WTC11 (cell line): ENCODE data around the gene RAC2. TPM values are rescaled to one million over a fixed set of nuclear protein-coding genes. Genes with fewer than 3 reads are reported as not detected.

ENCODE experiments used
- ATAC-seq: fragments of 200-7000 bp; cut with Tn5 transposase; 2 replicates; pipeline ENCODE4 v1.10.0; 2021; ENCODE audit warnings: mild to moderate bottlenecking, moderate library complexity
- CTCF ChIA-PET: fragments of 300-600 bp; sonication (Branson Sonifier 250); formaldehyde crosslinking; loops from one replicate; lab custom pipeline; 2021; ENCODE audit warnings: antibody characterized with exemption; lab: Charles Lee
- POLR2A ChIA-PET: fragments of 350-600 bp; sonication (Branson Sonifier 250); formaldehyde crosslinking; loops from one replicate; lab custom pipeline; 2021; ENCODE audit warnings: antibody characterized with exemption; lab: Charles Lee
- DNase-seq: peaks from one replicate; pipeline ENCODE4 v3.0.0; 2021; ENCODE audit warnings: low spot score
- H3K27ac Mint-ChIP-seq: 2 replicates; pipeline ENCODE4 v1.8.0; 2021; ENCODE audit warnings: mixed read lengths
- H3K27me3 Mint-ChIP-seq: 2 replicates; pipeline ENCODE4 v1.8.0; 2021; ENCODE audit warnings: low read depth, mild to moderate bottlenecking, moderate library complexity, mixed read lengths
- H3K36me3 Mint-ChIP-seq: 2 replicates; pipeline ENCODE4 v1.8.0; 2021; ENCODE audit warnings: mixed read lengths
- H3K4me1 Mint-ChIP-seq: 2 replicates; pipeline ENCODE4 v1.8.0; 2022; ENCODE audit warnings: mixed read lengths
- H3K4me3 Mint-ChIP-seq: 2 replicates; pipeline ENCODE4 v1.8.0; 2021; ENCODE audit warnings: mild to moderate bottlenecking, moderate library complexity, mixed read lengths
- H3K9me3 Mint-ChIP-seq: 2 replicates; pipeline ENCODE4 v1.8.0; 2021; ENCODE audit warnings: mixed read lengths
- CREB1 ChIP-seq: sonication (generic); formaldehyde crosslinking; IDR thresholded peaks from 2 replicates; pipeline ENCODE4 v1.8.0; 2023; ENCODE audit warnings: mild to moderate bottlenecking, missing genetic modification reagents
- ETV6 ChIP-seq: sonication (generic); formaldehyde crosslinking; IDR thresholded peaks from 2 replicates; pipeline ENCODE4 v1.8.1; 2022; ENCODE audit warnings: mild to moderate bottlenecking, missing genetic modification reagents
- FOXJ3 ChIP-seq: sonication (generic); formaldehyde crosslinking; IDR thresholded peaks from 2 replicates; pipeline ENCODE4 v1.9.0; 2021; ENCODE audit warnings: missing genetic modification reagents, mild to moderate bottlenecking, borderline replicate concordance
- GRHL2 ChIP-seq: fragments of 250-450 bp; sonication (Bioruptor Pico); IDR thresholded peaks from 2 replicates; pipeline ENCODE4 v1.8.0; 2022; ENCODE audit warnings: mild to moderate bottlenecking, moderate library complexity; ENCODE audit not compliant: insufficient replicate concordance, severe bottlenecking
- MYBL2 ChIP-seq: sonication (generic); formaldehyde crosslinking; IDR thresholded peaks from 2 replicates; pipeline ENCODE4 v1.8.1; 2023; ENCODE audit warnings: mild to moderate bottlenecking, moderate library complexity, missing genetic modification reagents
- NFYB ChIP-seq: sonication (generic); formaldehyde crosslinking; conservative IDR thresholded peaks from 2 replicates; pipeline ENCODE4 v1.8.0; 2022; ENCODE audit warnings: low read depth, missing genetic modification reagents
- TEAD1 ChIP-seq: sonication (generic); formaldehyde crosslinking; IDR thresholded peaks from 2 replicates; pipeline ENCODE4 v1.8.0; 2022; ENCODE audit warnings: mild to moderate bottlenecking, missing genetic modification reagents
- TP53 ChIP-seq: sonication (generic); formaldehyde crosslinking; IDR thresholded peaks from 2 replicates; pipeline ENCODE4 v1.8.1; 2023; ENCODE audit warnings: mild to moderate bottlenecking, missing genetic modification reagents
- ZBTB21 ChIP-seq: sonication (generic); formaldehyde crosslinking; IDR thresholded peaks from 2 replicates; pipeline ENCODE4 v1.8.1; 2023; ENCODE audit warnings: mild to moderate bottlenecking, missing genetic modification reagents, borderline replicate concordance
- ZNF263 ChIP-seq: sonication (generic); formaldehyde crosslinking; IDR thresholded peaks from 2 replicates; pipeline ENCODE4 v1.8.1; 2022; ENCODE audit warnings: low read depth, mild to moderate bottlenecking, moderate library complexity, missing genetic modification reagents
- ZNF416 ChIP-seq: fragments of 250-450 bp; sonication (Bioruptor Pico); IDR thresholded peaks from 2 replicates; pipeline ENCODE4 v1.9.0; 2021; ENCODE audit warnings: mild to moderate bottlenecking, inconsistent platforms
- total RNA-seq: library from RNA; stranded (reverse); gene quantifications from 3 replicates; pipeline ENCODE4 v1.2.3, GENCODE V29; 2021
- TF ChIP-seq, protein P1 (sequence below): fragments of 250-450 bp; sonication (Bioruptor Pico); IDR thresholded peaks from 2 replicates; pipeline ENCODE4 v1.9.0; 2021; ENCODE audit warnings: moderate library complexity, mild to moderate bottlenecking, inconsistent platforms, borderline replicate concordance
- TF ChIP-seq, protein P2 (sequence below): fragments of 250-450 bp; sonication (Bioruptor Pico); IDR thresholded peaks from 2 replicates; pipeline ENCODE4 v1.9.0; 2021; ENCODE audit warnings: mild to moderate bottlenecking, borderline replicate concordance
- TF ChIP-seq, protein P3 (sequence below): sonication (generic); formaldehyde crosslinking; IDR thresholded peaks from 2 replicates; pipeline ENCODE4 v1.8.1; 2023; ENCODE audit warnings: mild to moderate bottlenecking, moderate library complexity, missing genetic modification reagents
- TF ChIP-seq, protein P4 (sequence below): fragments of 250-450 bp; sonication (Bioruptor Pico); IDR thresholded peaks from 2 replicates; pipeline ENCODE4 v1.9.0; 2021; ENCODE audit warnings: mild to moderate bottlenecking
- TF ChIP-seq, protein P5 (sequence below): sonication (generic); formaldehyde crosslinking; IDR thresholded peaks from 2 replicates; pipeline ENCODE4 v1.8.1; 2022; ENCODE audit warnings: missing genetic modification reagents, borderline replicate concordance

The RAC2 gene
- total RNA-seq, 1 experiment from 2014 or later, result 3.6 TPM

GRCh38 chr22:37269936-37270678 is 26.0 kb upstream of the RAC2 start:
- ATAC-seq (no peak), DNase-seq (no peak)
- CTCF ChIA-PET, result interaction anchor here (4.3 kb wide), 1 partner anchor 10 kb away, joined by 31 read pairs; no protein-coding TSS in a partner anchor
- Mint-ChIP-seq H3K4me1 (peaks cover 6% of the 10 kb centered on the region), H3K27me3 (peaks cover 2% of the 10 kb centered on the region; the same call in 1 of the 2 replicates), H3K9me3 (peaks cover 1% of the 10 kb centered on the region; the same call in 1 of the 2 replicates), H3K4me3 (no peak overlapping the region), H3K27ac (no peak overlapping the region)
- no peak for TF ChIP-seq CREB1
- no peak for TF ChIP-seq MYBL2 (CRISPR knock-in tag)
- no peak for TF ChIP-seq TP53 (CRISPR knock-in tag)
- no peak for TF ChIP-seq NFYB (CRISPR knock-in tag)
- TF ChIP-seq ZNF263 (CRISPR knock-in tag), result no peak
- TF ChIP-seq, protein P1, sequence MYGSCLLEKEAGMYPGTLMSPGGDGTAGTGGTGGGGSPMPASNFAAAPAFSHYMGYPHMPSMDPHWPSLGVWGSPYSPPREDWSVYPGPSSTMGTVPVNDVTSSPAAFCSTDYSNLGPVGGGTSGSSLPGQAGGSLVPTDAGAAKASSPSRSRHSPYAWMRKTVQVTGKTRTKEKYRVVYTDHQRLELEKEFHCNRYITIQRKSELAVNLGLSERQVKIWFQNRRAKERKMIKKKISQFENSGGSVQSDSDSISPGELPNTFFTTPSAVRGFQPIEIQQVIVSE (CRISPR knock-in tag), result no peak
- no peak for TF ChIP-seq TEAD1
- no peak for TF ChIP-seq ZNF416 (CRISPR knock-in tag)
- TF ChIP-seq, protein P2, sequence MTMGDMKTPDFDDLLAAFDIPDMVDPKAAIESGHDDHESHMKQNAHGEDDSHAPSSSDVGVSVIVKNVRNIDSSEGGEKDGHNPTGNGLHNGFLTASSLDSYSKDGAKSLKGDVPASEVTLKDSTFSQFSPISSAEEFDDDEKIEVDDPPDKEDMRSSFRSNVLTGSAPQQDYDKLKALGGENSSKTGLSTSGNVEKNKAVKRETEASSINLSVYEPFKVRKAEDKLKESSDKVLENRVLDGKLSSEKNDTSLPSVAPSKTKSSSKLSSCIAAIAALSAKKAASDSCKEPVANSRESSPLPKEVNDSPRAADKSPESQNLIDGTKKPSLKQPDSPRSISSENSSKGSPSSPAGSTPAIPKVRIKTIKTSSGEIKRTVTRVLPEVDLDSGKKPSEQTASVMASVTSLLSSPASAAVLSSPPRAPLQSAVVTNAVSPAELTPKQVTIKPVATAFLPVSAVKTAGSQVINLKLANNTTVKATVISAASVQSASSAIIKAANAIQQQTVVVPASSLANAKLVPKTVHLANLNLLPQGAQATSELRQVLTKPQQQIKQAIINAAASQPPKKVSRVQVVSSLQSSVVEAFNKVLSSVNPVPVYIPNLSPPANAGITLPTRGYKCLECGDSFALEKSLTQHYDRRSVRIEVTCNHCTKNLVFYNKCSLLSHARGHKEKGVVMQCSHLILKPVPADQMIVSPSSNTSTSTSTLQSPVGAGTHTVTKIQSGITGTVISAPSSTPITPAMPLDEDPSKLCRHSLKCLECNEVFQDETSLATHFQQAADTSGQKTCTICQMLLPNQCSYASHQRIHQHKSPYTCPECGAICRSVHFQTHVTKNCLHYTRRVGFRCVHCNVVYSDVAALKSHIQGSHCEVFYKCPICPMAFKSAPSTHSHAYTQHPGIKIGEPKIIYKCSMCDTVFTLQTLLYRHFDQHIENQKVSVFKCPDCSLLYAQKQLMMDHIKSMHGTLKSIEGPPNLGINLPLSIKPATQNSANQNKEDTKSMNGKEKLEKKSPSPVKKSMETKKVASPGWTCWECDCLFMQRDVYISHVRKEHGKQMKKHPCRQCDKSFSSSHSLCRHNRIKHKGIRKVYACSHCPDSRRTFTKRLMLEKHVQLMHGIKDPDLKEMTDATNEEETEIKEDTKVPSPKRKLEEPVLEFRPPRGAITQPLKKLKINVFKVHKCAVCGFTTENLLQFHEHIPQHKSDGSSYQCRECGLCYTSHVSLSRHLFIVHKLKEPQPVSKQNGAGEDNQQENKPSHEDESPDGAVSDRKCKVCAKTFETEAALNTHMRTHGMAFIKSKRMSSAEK (CRISPR knock-in tag), result no peak
- TF ChIP-seq, protein P3, sequence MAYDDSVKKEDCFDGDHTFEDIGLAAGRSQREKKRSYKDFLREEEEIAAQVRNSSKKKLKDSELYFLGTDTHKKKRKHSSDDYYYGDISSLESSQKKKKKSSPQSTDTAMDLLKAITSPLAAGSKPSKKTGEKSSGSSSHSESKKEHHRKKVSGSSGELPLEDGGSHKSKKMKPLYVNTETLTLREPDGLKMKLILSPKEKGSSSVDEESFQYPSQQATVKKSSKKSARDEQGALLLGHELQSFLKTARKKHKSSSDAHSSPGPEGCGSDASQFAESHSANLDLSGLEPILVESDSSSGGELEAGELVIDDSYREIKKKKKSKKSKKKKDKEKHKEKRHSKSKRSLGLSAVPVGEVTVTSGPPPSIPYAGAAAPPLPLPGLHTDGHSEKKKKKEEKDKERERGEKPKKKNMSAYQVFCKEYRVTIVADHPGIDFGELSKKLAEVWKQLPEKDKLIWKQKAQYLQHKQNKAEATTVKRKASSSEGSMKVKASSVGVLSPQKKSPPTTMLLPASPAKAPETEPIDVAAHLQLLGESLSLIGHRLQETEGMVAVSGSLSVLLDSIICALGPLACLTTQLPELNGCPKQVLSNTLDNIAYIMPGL, result no peak
- no peak for TF ChIP-seq ZBTB21 (CRISPR knock-in tag)
- TF ChIP-seq, all 79 proteins: peak for 0
- POLR2A ChIA-PET, result no interaction called here
- no peaks in the 10 kb centered on the region for H3K36me3 Mint-ChIP-seq

DNA sequence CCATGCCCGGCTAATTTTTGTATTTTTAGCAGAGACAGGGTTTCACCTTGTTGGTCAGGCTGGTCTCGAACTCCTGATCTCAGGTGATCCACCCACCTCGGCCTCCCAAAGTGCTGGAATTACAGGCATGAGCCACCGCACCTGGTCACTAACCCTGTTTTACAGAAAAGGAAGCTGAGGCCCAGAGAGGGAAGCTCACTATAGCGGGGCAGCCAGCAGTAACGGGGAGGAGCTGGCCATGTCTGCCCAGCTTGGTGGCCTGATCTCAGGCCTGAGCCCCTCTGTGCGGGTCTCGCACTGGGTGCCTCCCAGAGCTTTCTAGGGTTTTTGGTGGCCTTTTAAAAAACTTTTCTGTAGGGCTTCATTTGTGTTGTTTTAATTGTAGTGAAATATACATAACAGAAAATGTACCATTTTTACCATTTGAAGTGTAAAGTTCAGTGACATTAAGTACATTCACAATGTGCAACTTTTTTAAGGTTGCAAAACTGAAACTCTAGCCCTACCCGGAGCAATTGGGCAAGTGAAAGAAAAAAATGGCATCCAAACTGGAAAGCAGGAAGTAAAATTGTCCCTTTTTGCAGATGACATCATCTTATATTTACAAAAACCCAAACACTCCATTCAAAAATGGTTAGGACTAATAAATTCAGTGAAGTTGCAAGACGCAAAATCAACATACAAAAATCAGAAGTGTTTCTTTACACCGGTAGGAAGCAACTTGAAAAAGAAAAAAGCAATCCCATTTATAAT is 23.8 kb upstream of the RAC2 start:
- CTCF ChIA-PET, result interaction anchor here (0.6 to 2.6 kb wide), 25 partner anchors 8 to 290 kb away, joined by 3 to 18 read pairs (median 4); no protein-coding TSS in a partner anchor
- H3K27me3 Mint-ChIP-seq, result peaks cover 14% of the 10 kb centered on the region
- peaks cover 4% of the 10 kb centered on the region for H3K36me3 Mint-ChIP-seq
- no peak for DNase-seq
- peaks cover 17% of the 10 kb centered on the region for H3K9me3 Mint-ChIP-seq
- POLR2A ChIA-PET, result interaction anchor here (0.5 to 0.6 kb wide), 2 partner anchors 188 to 204 kb away, joined by 3 read pairs; no protein-coding TSS in a partner anchor
- no peak overlapping the region for H3K4me3 Mint-ChIP-seq
- H3K27ac Mint-ChIP-seq, result no peak overlapping the region
- peaks cover 6% of the 10 kb centered on the region for H3K4me1 Mint-ChIP-seq
- TF ChIP-seq FOXJ3 (CRISPR knock-in tag), result no peak
- TF ChIP-seq, protein P4, sequence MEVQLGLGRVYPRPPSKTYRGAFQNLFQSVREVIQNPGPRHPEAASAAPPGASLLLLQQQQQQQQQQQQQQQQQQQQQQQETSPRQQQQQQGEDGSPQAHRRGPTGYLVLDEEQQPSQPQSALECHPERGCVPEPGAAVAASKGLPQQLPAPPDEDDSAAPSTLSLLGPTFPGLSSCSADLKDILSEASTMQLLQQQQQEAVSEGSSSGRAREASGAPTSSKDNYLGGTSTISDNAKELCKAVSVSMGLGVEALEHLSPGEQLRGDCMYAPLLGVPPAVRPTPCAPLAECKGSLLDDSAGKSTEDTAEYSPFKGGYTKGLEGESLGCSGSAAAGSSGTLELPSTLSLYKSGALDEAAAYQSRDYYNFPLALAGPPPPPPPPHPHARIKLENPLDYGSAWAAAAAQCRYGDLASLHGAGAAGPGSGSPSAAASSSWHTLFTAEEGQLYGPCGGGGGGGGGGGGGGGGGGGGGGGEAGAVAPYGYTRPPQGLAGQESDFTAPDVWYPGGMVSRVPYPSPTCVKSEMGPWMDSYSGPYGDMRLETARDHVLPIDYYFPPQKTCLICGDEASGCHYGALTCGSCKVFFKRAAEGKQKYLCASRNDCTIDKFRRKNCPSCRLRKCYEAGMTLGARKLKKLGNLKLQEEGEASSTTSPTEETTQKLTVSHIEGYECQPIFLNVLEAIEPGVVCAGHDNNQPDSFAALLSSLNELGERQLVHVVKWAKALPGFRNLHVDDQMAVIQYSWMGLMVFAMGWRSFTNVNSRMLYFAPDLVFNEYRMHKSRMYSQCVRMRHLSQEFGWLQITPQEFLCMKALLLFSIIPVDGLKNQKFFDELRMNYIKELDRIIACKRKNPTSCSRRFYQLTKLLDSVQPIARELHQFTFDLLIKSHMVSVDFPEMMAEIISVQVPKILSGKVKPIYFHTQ (CRISPR knock-in tag), result no peak
- TF ChIP-seq GRHL2 (CRISPR knock-in tag), result no peak
- TF ChIP-seq ETV6 (CRISPR knock-in tag), result no peak
- TF ChIP-seq, protein P5, sequence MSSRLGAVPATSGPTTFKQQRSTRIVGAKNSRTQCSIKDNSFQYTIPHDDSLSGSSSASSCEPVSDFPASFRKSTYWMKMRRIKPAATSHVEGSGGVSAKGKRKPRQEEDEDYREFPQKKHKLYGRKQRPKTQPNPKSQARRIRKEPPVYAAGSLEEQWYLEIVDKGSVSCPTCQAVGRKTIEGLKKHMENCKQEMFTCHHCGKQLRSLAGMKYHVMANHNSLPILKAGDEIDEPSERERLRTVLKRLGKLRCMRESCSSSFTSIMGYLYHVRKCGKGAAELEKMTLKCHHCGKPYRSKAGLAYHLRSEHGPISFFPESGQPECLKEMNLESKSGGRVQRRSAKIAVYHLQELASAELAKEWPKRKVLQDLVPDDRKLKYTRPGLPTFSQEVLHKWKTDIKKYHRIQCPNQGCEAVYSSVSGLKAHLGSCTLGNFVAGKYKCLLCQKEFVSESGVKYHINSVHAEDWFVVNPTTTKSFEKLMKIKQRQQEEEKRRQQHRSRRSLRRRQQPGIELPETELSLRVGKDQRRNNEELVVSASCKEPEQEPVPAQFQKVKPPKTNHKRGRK (CRISPR knock-in tag), result no peak
- no peak for ATAC-seq
